CD14-positive monocyte (primary cell): ENCODE data around the gene PRKX. TPM values are rescaled to one million over a fixed set of nuclear protein-coding genes. Genes with fewer than 3 reads are reported as not detected.
"Not testable (repeated sequence)": the region's sequence is repeated elsewhere in the genome, so short reads cannot be mapped to it uniquely, and the experiment has no call there.

Experiments
- DNase-seq, 3 donors: peaks; one replicate each; pipeline ENCODE4 v3.0.0-alpha.2; 2011 to 2022
- H2AFZ ChIP-seq: 2 replicates; pipeline ENCODE4 v1.6.0; 2012; ENCODE audit warnings: mild to moderate bottlenecking, low read depth, low read length, inconsistent platforms; ENCODE audit not compliant: insufficient read depth, poor library complexity, severe bottlenecking
- H3K27ac ChIP-seq, 2 donors: 1 replicate in 1 of 2; 2 replicates in 1 of 2; pipeline ENCODE4 v1.5.1; 2012 to 2013; ENCODE audit warnings: low read length in 2 of 2, control low read depth in 1 of 2, inconsistent platforms in 1 of 2, low read depth in 1 of 2, mild to moderate bottlenecking in 1 of 2
- H3K27me3 ChIP-seq, 2 donors: one replicate each; pipeline versions ENCODE4 v1.6.0 to v1.6.1; 2011 to 2013; ENCODE audit warnings: low read length in 2 of 2; ENCODE audit not compliant: control insufficient read depth in 2 of 2, insufficient read depth in 2 of 2
- H3K36me3 ChIP-seq, 2 donors: replicated peaks in 1 of 2; 1 replicate in 1 of 2; 2 replicates in 1 of 2; pipeline versions ENCODE4 v1.5.1 to v1.6.1; 2012 to 2013; ENCODE audit warnings: low read length in 2 of 2, control low read depth in 1 of 2, inconsistent platforms in 1 of 2, mild to moderate bottlenecking in 1 of 2; ENCODE audit not compliant: insufficient read depth in 2 of 2, control insufficient read depth in 1 of 2
- H3K4me1 ChIP-seq, 2 donors: 1 replicate in 1 of 2; 2 replicates in 1 of 2; pipeline versions ENCODE4 v1.5.1 to v1.6.1; 2012 to 2013; ENCODE audit warnings: low read length in 2 of 2, control low read depth in 1 of 2, inconsistent platforms in 1 of 2, mild to moderate bottlenecking in 1 of 2, moderate library complexity in 1 of 2; ENCODE audit not compliant: insufficient read depth in 2 of 2, control insufficient read depth in 1 of 2
- H3K4me2 ChIP-seq: replicated peaks from 2 replicates; pipeline ENCODE3; 2012; ENCODE audit warnings: low read length, moderate library complexity, mild to moderate bottlenecking; ENCODE audit not compliant: poor library complexity, severe bottlenecking; ENCODE audit errors: extremely low read depth
- H3K4me3 ChIP-seq, 3 experiments: fragments of 200-600 bp in 1 of 3; sonication (generic) in 1 of 3; replicated peaks in 1 of 3; 1 replicate in 2 of 3; 2 replicates in 1 of 3; pipeline ENCODE4 v1.5.1; 2011 to 2013; ENCODE audit warnings: low read length in 3 of 3, mild to moderate bottlenecking in 3 of 3, control low read depth in 2 of 3, low read depth in 2 of 3, inconsistent platforms in 1 of 3, moderate library complexity in 1 of 3
- H3K79me2 ChIP-seq: 2 replicates; pipeline ENCODE4 v1.6.0; 2012; ENCODE audit warnings: mild to moderate bottlenecking, control low read depth, inconsistent platforms, low read length, moderate library complexity; ENCODE audit not compliant: insufficient read depth
- H3K9ac ChIP-seq: 2 replicates; pipeline ENCODE4 v1.6.0; 2017; ENCODE audit warnings: low read length, mild to moderate bottlenecking; ENCODE audit not compliant: insufficient read depth, poor library complexity, severe bottlenecking
- H3K9me3 ChIP-seq, 2 donors: replicated peaks in 1 of 2; 1 replicate in 1 of 2; 2 replicates in 1 of 2; pipeline versions ENCODE4 v1.5.1 to v1.6.1; 2012 to 2013; ENCODE audit warnings: low read length in 2 of 2, control low read depth in 1 of 2; ENCODE audit not compliant: control insufficient read depth in 1 of 2, insufficient read depth in 1 of 2
- H4K20me1 ChIP-seq: 2 replicates; pipeline ENCODE4 v1.6.0; 2012; ENCODE audit warnings: mild to moderate bottlenecking, low read length, control low read depth, moderate library complexity; ENCODE audit not compliant: insufficient read depth
- H3K27ac Mint-ChIP-seq, 7 donors: one replicate each; pipeline ENCODE4 v1.8.0; 2020; ENCODE audit warnings: mild to moderate bottlenecking in 7 of 7, mixed read lengths in 7 of 7, moderate library complexity in 6 of 7, inconsistent platforms in 2 of 7
- H3K27me3 Mint-ChIP-seq, 3 donors: one replicate each; pipeline ENCODE4 v1.8.0; 2021 to 2022; ENCODE audit warnings: low read depth in 3 of 3, mild to moderate bottlenecking in 3 of 3, mixed read lengths in 3 of 3, moderate library complexity in 3 of 3, inconsistent platforms in 1 of 3
- H3K36me3 Mint-ChIP-seq, 2 donors: one replicate each; pipeline ENCODE4 v1.8.0; 2020; ENCODE audit warnings: mixed read lengths in 2 of 2, inconsistent platforms in 1 of 2, mild to moderate bottlenecking in 1 of 2
- H3K4me1 Mint-ChIP-seq: one replicate; pipeline ENCODE4 v1.8.0; 2020; ENCODE audit warnings: mild to moderate bottlenecking, mixed read lengths
- H3K4me3 Mint-ChIP-seq, 2 donors: one replicate each; pipeline ENCODE4 v1.8.0; 2020; ENCODE audit warnings: mild to moderate bottlenecking in 2 of 2, mixed read lengths in 2 of 2, moderate library complexity in 1 of 2
- H3K9me3 Mint-ChIP-seq, 7 donors: one replicate each; pipeline ENCODE4 v1.8.0; 2020 to 2022; ENCODE audit warnings: mixed read lengths in 7 of 7, mild to moderate bottlenecking in 6 of 7, moderate library complexity in 6 of 7, inconsistent platforms in 2 of 7
- WGBS: methylation state at CpG from one replicate; pipeline ENCODE4 v1.1.5; 2013; ENCODE audit warnings: missing lambda C conversion rate; ENCODE audit not compliant: insufficient coverage; 5-methylcytosine and 5-hydroxymethylcytosine counted together
- intact Hi-C, 2 donors: fragments of 100-400 bp; cut with micrococcal nuclease; formaldehyde crosslinking; loops; one replicate each; pipeline versions ENCODE4 v1.15.0 to v1.15.1; 2023
- polyA plus RNA-seq, 3 donors: library from polyadenylated mRNA; depleted of rRNA in 1 of 3; unstranded in 2 of 3; stranded (reverse) in 1 of 3; fragments of 300-500 nt in 2 of 3; fragments of >200 nt in 1 of 3; fragmentation: Illumina TruSeq in 2 of 3; gene quantifications; 1 replicate in 2 of 3; 2 replicates in 1 of 3; pipeline ENCODE4 v1.2.3, GENCODE V29; 2012 to 2021
- TF ChIP-seq, protein P1 (sequence below): fragments of 200-600 bp; IDR thresholded peaks from one replicate; pipeline ENCODE4 v1.8.0; 2022; ENCODE audit warnings: antibody characterized with exemption, mild to moderate bottlenecking

PRKX gene
- polyA plus RNA-seq, 3 donors, result 41.6 to 47.0 (median 46.2) TPM

DNA sequence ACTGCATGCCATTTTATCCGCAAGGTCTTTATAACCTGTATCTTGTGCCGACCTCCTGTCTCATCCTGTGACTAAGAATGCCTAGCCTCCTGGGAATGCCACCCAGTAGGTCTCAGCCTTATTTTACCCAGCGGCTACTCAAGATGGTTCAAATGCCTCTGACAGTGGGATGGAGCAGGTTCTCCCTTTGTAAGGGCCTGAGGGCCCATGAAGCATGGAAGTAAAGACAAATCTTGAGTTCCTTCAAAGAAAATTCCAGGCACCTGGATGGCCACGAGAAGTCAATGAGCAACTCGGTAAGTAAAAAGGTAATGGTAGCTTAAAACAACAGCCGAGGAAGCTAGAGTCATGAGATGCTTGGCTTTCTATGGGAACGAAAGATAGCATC, 19.6 kb upstream of the PRKX start:
- no peak for DNase-seq
- Mint-ChIP-seq H3K27ac (no peak overlapping the region), H3K4me1 (no peaks in the 10 kb centered on the region), H3K4me3 (no peak overlapping the region), H3K27me3 (peaks cover 0 to 8% (median 0%) of the 10 kb centered on the region in 3 donors), H3K36me3 (no peaks in the 10 kb centered on the region), H3K9me3 (peaks cover 0 to 2% (median 0%) of the 10 kb centered on the region in 7 donors)
- no peaks in the 10 kb centered on the region for H4K20me1 ChIP-seq
- H3K4me2 ChIP-seq, result no peak overlapping the region
- no peaks in the 10 kb centered on the region for H3K9me3 ChIP-seq
- H3K4me1 ChIP-seq, result no peaks in the 10 kb centered on the region
- WGBS, result 100% methylated on average over 1 of the region's 7 CpGs
- H3K27ac ChIP-seq, result no peak overlapping the region
- H3K4me3 ChIP-seq, result no peak overlapping the region
- intact Hi-C loops, result no loop called here
- TF ChIP-seq, protein P1, sequence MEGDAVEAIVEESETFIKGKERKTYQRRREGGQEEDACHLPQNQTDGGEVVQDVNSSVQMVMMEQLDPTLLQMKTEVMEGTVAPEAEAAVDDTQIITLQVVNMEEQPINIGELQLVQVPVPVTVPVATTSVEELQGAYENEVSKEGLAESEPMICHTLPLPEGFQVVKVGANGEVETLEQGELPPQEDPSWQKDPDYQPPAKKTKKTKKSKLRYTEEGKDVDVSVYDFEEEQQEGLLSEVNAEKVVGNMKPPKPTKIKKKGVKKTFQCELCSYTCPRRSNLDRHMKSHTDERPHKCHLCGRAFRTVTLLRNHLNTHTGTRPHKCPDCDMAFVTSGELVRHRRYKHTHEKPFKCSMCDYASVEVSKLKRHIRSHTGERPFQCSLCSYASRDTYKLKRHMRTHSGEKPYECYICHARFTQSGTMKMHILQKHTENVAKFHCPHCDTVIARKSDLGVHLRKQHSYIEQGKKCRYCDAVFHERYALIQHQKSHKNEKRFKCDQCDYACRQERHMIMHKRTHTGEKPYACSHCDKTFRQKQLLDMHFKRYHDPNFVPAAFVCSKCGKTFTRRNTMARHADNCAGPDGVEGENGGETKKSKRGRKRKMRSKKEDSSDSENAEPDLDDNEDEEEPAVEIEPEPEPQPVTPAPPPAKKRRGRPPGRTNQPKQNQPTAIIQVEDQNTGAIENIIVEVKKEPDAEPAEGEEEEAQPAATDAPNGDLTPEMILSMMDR, result no peak
- H3K79me2 ChIP-seq, result no peaks in the 10 kb centered on the region
- no peak overlapping the region for H2AFZ ChIP-seq
- no peaks in the 10 kb centered on the region for H3K27me3 ChIP-seq
- no peak overlapping the region for H3K9ac ChIP-seq
- H3K36me3 ChIP-seq, result no peaks in the 10 kb centered on the region

DNA sequence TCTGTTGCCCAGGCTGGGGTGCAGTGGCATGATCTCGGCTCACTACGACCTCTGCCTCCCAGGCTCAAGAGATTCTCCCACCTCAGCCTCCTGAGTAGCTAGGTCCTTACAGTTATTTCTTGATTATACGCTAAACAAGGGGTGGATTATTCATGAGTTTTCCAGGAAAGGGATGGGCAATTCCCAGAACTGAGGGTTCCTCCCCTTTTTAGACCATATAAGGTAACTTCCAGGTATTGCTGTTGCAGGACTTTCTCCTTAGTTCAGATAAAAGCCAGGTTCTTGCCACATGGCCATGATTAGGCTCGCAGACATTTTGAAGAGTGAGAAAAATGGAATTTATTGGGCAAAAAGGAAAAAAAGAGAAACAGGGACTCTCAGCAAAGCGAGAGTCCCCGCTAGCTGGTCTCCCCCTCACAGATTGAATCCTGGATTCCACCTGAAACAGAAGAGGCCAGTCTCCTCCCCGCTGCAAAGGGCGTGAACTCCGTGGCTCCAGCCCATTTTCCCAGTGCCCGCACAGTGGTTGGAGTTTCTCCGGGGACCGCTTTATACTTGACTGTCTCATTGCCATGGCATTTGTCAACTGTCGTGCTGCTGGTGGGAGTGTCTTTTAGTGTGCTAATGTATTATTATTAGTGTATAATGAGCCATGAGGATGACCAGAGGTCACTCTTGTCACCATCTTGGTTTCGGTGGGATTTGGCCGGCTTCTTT, 19.0 kb upstream of the PRKX start:
- H3K9ac ChIP-seq, H3K9me3 ChIP-seq, H3K4me3 Mint-ChIP-seq, H3K36me3 ChIP-seq, H2AFZ ChIP-seq, H4K20me1 ChIP-seq, intact Hi-C loops, H3K79me2 ChIP-seq, H3K4me1 ChIP-seq, DNase-seq, H3K4me2 ChIP-seq, H3K27me3 Mint-ChIP-seq, H3K4me1 Mint-ChIP-seq, H3K27ac ChIP-seq, H3K9me3 Mint-ChIP-seq, H3K27me3 ChIP-seq, H3K4me3 ChIP-seq, H3K36me3 Mint-ChIP-seq, H3K27ac Mint-ChIP-seq: not testable (repeated sequence)
- WGBS, result 50% methylated on average over 2 of the region's 15 CpGs
